Parathyroid adenoma (tissue), 2 donors: ENCODE data around the gene AKAP4.

Experiments
- H2AFZ ChIP-seq: fragments of 300-600 bp; sonication (generic); one replicate; pipeline ENCODE4 v1.7.0; 2017; ENCODE audit warnings: antibody characterized with exemption, mild to moderate bottlenecking
- H3K27ac ChIP-seq: fragments of 300-600 bp; sonication (generic); one replicate; pipeline ENCODE4 v1.7.0; 2017
- H3K27me3 ChIP-seq: fragments of 300-600 bp; sonication (generic); one replicate; pipeline ENCODE4 v1.7.0; 2017; ENCODE audit warnings: low read length; ENCODE audit not compliant: control insufficient read depth, insufficient read depth
- H3K36me3 ChIP-seq: fragments of 300-600 bp; sonication (generic); one replicate; pipeline ENCODE4 v1.7.0; 2017; ENCODE audit warnings: low read length; ENCODE audit not compliant: control insufficient read depth, insufficient read depth
- H3K4me1 ChIP-seq: fragments of 300-600 bp; sonication (generic); one replicate; pipeline ENCODE4 v1.7.0; 2017; ENCODE audit warnings: control low read depth
- H3K4me2 ChIP-seq: fragments of 300-600 bp; sonication (generic); one replicate; pipeline ENCODE4 v1.7.0; 2017; ENCODE audit warnings: low read length
- H3K4me3 ChIP-seq: fragments of 300-600 bp; sonication (generic); one replicate; pipeline ENCODE4 v1.7.0; 2017; ENCODE audit warnings: low read depth, low read length
- H3K79me2 ChIP-seq: fragments of 300-600 bp; sonication (generic); one replicate; pipeline ENCODE4 v1.7.0; 2017; ENCODE audit warnings: control low read depth
- H3K9ac ChIP-seq: fragments of 300-600 bp; sonication (generic); one replicate; pipeline ENCODE4 v1.7.0; 2017; ENCODE audit warnings: mild to moderate bottlenecking
- H3K9me3 ChIP-seq: fragments of 300-600 bp; sonication (generic); one replicate; pipeline ENCODE4 v1.7.0; 2017; ENCODE audit warnings: low read length; ENCODE audit not compliant: control insufficient read depth
- CTCF ChIP-seq: fragments of 300-600 bp; sonication (generic); IDR thresholded peaks from one replicate; pipeline ENCODE4 v1.7.0; 2017; ENCODE audit warnings: antibody characterized with exemption, mild to moderate bottlenecking
- donor health status: primary hyperparathyroidism.

AKAP4 gene

GRCh38 chrX:50198348-50198747 lies 2.5 kb downstream of the AKAP4 start:
- TF ChIP-seq CTCF = no peak
- Histone ChIP-seq H3K27me3 (no peaks in the 10 kb centered on the region), H3K79me2 (no peaks in the 10 kb centered on the region), H3K36me3 (no peaks in the 10 kb centered on the region), H3K4me1 (no peaks in the 10 kb centered on the region), H3K4me3 (no peak overlapping the region), H3K27ac (no peak overlapping the region), H2AFZ (no peak overlapping the region), H3K9me3 (no peaks in the 10 kb centered on the region), H3K9ac (no peak overlapping the region), H3K4me2 (no peak overlapping the region)

GRCh38 chrX:50188859-50189600 lies 11.8 kb downstream of the AKAP4 start:
- H3K4me1 ChIP-seq = no peaks in the 10 kb centered on the region
- no peaks in the 10 kb centered on the region for H3K9me3 ChIP-seq
- no peak overlapping the region for H3K4me2 ChIP-seq
- H3K4me3 ChIP-seq = no peak overlapping the region
- H3K36me3 ChIP-seq = no peaks in the 10 kb centered on the region
- no peak overlapping the region for H3K9ac ChIP-seq
- H3K27me3 ChIP-seq = no peaks in the 10 kb centered on the region
- TF ChIP-seq CTCF = no peak
- H2AFZ ChIP-seq = no peak overlapping the region
- H3K27ac ChIP-seq = no peak overlapping the region
- H3K79me2 ChIP-seq = no peaks in the 10 kb centered on the region

- H3K4me1 ChIP-seq = no peaks in the 10 kb centered on the region
- no peak overlapping the region for H3K4me2 ChIP-seq
- no peaks in the 10 kb centered on the region for H3K27me3 ChIP-seq
- H3K36me3 ChIP-seq = no peaks in the 10 kb centered on the region
- no peaks in the 10 kb centered on the region for H3K9me3 ChIP-seq
- no peak overlapping the region for H3K27ac ChIP-seq
- no peaks in the 10 kb centered on the region for H3K79me2 ChIP-seq
- no peak overlapping the region for H3K4me3 ChIP-seq
- TF ChIP-seq CTCF = no peak
- H2AFZ ChIP-seq = no peak overlapping the region
- H3K9ac ChIP-seq = no peak overlapping the region
These were observed 16.9 kb downstream of the AKAP4 start for GRCh38 chrX:50183891-50184290.

DNA sequence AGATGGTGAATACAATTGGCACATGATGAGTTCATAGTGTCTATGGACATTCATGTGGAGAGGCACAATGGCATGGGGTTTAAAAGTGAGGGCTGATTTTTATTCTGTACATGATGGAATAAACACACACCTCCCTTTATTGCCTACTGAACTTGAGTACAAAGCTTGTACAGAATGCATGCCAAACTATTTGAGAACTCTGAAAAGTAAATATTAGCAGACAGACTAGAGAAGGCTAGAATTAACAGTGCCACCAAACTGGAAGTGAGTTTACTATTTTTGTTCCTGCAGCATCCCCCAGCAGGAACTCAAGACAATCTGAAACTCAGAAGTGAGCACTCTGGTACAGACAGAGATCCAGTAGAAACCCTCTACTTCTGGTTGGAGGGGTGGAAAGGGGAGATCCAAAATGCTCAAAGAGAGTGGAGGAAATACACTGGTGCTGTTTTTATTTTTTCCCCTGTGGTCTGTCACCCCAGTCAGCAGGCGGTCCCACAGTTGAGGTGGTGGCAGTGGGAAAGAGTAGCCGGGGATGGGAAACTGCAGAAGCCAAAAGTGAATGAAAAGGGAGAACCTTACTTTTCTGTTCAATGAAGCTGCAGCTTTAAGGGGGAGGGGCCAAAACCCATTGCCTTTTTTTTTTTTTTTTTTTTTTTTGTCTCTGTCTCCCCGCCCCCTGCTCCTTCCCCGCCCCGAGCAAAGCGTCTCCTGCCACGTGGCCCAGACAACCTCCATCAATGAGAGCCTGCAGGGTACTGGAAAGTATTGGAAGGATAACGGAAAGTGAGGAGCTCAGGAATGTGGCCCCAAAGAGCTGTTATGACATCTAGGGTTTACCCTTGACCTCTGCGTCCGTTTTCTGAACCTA lies 20.5 kb downstream of the AKAP4 start:
- Histone ChIP-seq H3K4me1 (no peaks in the 10 kb centered on the region), H3K9me3 (no peaks in the 10 kb centered on the region), H3K9ac (no peak overlapping the region), H3K36me3 (no peaks in the 10 kb centered on the region), H2AFZ (no peak overlapping the region), H3K4me2 (no peak overlapping the region), H3K27ac (no peak overlapping the region), H3K79me2 (no peaks in the 10 kb centered on the region), H3K4me3 (no peak overlapping the region), H3K27me3 (no peaks in the 10 kb centered on the region)
- no peak for TF ChIP-seq CTCF
